GM10248 (cell line): ENCODE measurements around the gene XCL1.

Source experiments
- CTCF ChIA-PET: fragments of 300-600 bp; sonication (Branson Sonifier 250); formaldehyde crosslinking; extraction: SDS; loops from one replicate; lab custom pipeline; 2021; ENCODE audit warnings: antibody characterized with exemption; lab: Yijun Ruan, JAX
- POLR2A ChIA-PET: fragments of 350-650 bp; sonication (Branson Sonifier 250); formaldehyde crosslinking; extraction: SDS; loops from one replicate; lab custom pipeline; 2020; ENCODE audit warnings: antibody characterized with exemption; lab: Yijun Ruan, JAX
- DNase-seq: peaks from one replicate; pipeline ENCODE4 v3.0.0; 2012; ENCODE audit errors: extremely low spot score
- CTCF ChIP-seq: IDR thresholded peaks from 2 replicates; pipeline ENCODE4 v1.5.1; 2012; ENCODE audit warnings: mild to moderate bottlenecking, low read depth; ENCODE audit errors: extremely low read depth, missing control alignments, control extremely low read depth

The XCL1 gene

GRCh38 chr1:168613691-168614231, 37.4 kb downstream of the XCL1 start:
- DNase-seq, result no peak
- ChIA-PET CTCF (interaction anchor here (1.0 to 1.4 kb wide), 3 partner anchors 90 to 547 kb away, joined by 3 to 5 read pairs (median 3); no protein-coding TSS in a partner anchor), POLR2A (no interaction called here)
- no peak for TF ChIP-seq CTCF

- CTCF ChIA-PET, result interaction anchor here (0.9 to 2.5 kb wide), 5 partner anchors 9 to 547 kb away, joined by 3 to 10 read pairs (median 4); no protein-coding TSS in a partner anchor
- TF ChIP-seq CTCF, result no peak
- POLR2A ChIA-PET, result no interaction called here
- no peak for DNase-seq
Observed at GRCh38 chr1:168614235-168614634, 37.8 kb downstream of the XCL1 start.

- ChIA-PET CTCF (interaction anchor here (1.2 to 2.5 kb wide), 2 partner anchors 12 to 54 kb away, joined by 3 to 10 read pairs; no protein-coding TSS in a partner anchor), POLR2A (no interaction called here)
- TF ChIP-seq CTCF, result no peak
Observed at GRCh38 chr1:168615965-168616364, 39.6 kb downstream of the XCL1 start.

GRCh38 chr1:168617974-168618750, 41.8 kb downstream of the XCL1 start:
- no peak for TF ChIP-seq CTCF
- CTCF ChIA-PET, result interaction anchor here (1.0 to 2.0 kb wide), 7 partner anchors 13 to 730 kb away, joined by 3 to 11 read pairs (median 3); no protein-coding TSS in a partner anchor
- DNase-seq, result no peak
- POLR2A ChIA-PET, result no interaction called here

More at GRCh38 chr1:168615965-168616364, 39.6 kb downstream of the XCL1 start:
- DNase-seq, result no peak

- POLR2A ChIA-PET, result no interaction called here
- TF ChIP-seq CTCF, result no peak
- no peak for DNase-seq
- CTCF ChIA-PET, result interaction anchor here (1.0 to 2.0 kb wide), 5 partner anchors 13 to 730 kb away, joined by 3 to 11 read pairs (median 3); no protein-coding TSS in a partner anchor
Observed at GRCh38 chr1:168618886-168619285, 42.5 kb downstream of the XCL1 start.

- no peak for DNase-seq
- ChIA-PET POLR2A (no interaction called here), CTCF (interaction anchor here (1.2 kb wide), 1 partner anchor 727 kb away, joined by 3 read pairs; no protein-coding TSS in a partner anchor)
- TF ChIP-seq CTCF, result no peak
Observed at GRCh38 chr1:168621356-168621755, 45.0 kb downstream of the XCL1 start.
